ENCODE results near the gene LYPD4.

DNA sequence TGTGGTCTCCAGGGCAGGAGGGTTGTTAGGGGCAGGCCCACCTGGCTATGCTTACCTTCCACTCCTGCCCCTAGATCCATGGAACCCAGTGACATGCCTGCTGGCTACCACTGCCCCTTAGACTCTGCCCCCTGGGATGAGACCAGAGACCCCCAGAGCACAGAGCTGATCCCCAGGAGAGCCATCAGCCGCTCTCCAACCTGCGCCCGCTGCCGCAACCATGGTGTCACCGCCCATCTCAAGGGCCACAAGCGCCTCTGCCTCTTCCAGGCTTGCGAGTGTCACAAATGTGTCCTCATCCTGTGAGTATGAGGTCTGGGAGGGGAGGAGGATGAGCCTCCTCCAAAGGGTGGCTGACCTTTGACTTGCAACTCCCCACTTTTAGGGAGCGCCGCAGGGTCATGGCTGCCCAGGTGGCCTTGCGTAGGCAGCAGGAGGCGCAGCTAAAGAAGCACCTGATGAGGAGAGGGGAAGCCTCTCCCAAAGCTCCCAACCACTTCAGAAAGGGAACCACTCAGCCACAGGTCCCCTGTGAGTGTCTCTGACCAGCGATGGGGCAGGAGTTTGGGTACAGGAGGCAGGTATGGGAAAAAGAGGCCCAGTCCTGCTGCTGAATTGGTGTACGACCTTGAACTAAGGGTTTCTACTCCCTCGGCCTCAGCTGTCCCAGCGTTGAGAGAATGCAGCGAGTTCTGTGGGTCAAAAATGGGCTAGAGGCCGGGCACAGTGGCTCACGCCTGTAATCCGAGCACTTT lies 3.0 kb upstream of the LYPD4 start:
- no peak for TF ChIP-seq TAF1 (IDR thresholded peaks at IDR 0.05; ENCODE audit: borderline replicate concordance, insufficient read depth, low read length)
- TF ChIP-seq REST (IDR thresholded peaks at IDR 0.05; ENCODE audit: insufficient read depth in 1 of 2, low read depth in 2 of 2, low read length in 2 of 2), result no peak

All from PFSK-1 (cell line).